ENCODE data around the gene CLIC4.
"Not testable (repeated sequence)": the region's sequence is repeated elsewhere in the genome, so short reads cannot be mapped to it uniquely, and the experiment has no call there.

Gene CLIC4

DNA sequence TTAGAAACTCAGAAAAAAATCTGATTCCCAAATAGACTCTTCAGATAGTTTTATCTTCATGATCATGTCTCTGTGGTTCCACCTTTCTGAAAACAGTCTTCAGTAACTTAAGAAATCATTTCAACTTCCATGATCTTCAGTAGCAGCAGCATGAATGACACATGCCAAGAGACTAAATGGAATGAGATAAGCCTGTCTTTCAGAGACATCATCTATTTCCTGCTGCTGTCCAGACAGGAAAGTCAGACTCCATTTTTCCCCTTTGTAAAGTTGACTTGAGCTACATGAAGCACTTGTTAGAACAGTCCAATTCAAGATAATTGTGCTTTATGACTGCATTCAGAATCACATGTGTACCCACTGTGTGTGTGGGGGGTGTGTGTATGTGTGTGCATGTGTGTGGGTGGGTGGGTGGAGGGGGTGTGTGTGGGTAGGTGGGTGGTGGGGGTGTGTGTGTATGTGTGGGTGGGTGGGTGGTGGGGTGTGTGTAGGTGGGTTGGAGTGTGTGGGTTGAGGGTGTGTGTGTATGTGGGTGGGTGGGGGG lies 58.8 kb downstream of the CLIC4 start:
- Histone ChIP-seq H3K36me3 (ENCODE audit: control insufficient read depth, insufficient read depth, low read length) (no peaks in the 10 kb centered on the region), H3K4me3 (replicated peaks; ENCODE audit: low read depth, low read length) (no peak overlapping the region), H3K27me3 (replicated peaks; ENCODE audit: control insufficient read depth, insufficient read depth, low read length) (no peaks in the 10 kb centered on the region)
- TF ChIP-seq, protein P1, sequence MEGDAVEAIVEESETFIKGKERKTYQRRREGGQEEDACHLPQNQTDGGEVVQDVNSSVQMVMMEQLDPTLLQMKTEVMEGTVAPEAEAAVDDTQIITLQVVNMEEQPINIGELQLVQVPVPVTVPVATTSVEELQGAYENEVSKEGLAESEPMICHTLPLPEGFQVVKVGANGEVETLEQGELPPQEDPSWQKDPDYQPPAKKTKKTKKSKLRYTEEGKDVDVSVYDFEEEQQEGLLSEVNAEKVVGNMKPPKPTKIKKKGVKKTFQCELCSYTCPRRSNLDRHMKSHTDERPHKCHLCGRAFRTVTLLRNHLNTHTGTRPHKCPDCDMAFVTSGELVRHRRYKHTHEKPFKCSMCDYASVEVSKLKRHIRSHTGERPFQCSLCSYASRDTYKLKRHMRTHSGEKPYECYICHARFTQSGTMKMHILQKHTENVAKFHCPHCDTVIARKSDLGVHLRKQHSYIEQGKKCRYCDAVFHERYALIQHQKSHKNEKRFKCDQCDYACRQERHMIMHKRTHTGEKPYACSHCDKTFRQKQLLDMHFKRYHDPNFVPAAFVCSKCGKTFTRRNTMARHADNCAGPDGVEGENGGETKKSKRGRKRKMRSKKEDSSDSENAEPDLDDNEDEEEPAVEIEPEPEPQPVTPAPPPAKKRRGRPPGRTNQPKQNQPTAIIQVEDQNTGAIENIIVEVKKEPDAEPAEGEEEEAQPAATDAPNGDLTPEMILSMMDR (IDR thresholded peaks at IDR 0.05; ENCODE audit: insufficient read depth, low read length, poor library complexity, severe bottlenecking) = no peak
- no peak for DNase-seq (ENCODE audit: extremely low read depth, insufficient read length)

DNA sequence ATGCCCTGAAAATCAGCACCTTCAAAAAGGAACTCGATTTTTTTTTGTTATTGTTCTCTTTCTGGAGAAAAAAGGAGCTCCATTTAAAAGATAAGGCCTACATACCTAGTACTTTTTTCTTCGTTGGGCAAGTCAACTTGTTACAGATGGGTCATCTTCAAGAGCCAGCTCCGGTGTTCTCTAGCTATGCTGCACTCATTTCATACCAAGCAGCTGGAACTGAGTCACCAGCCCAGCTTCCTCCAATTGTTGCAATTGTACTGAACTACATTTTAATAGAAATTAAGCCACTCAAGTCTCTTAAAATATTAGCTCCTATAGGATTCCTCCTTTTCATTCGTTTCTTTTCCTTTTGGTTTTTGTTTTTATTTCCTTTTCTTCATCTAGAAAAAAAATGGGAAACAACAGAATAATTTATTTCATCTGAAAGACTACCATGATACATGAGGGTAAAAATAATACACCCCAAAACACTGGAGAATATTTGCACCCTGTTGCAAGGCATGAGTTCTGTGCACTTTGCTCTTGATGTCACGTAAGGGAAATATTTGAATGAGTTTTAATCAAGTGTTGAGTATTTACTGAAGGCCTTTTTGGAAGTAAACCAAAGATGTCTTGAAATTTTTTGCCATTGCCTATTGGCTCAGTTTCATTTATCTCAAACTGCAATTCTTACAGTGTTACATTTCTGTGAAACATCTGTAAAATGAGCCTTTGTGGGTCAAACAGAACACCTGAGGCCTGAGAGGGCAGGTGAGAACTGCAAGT lies 60.5 kb downstream of the CLIC4 start:
- TF ChIP-seq, protein P1 (IDR thresholded peaks at IDR 0.05; ENCODE audit: insufficient read depth, low read length, poor library complexity, severe bottlenecking) = no peak
- Histone ChIP-seq H3K27me3 (replicated peaks; ENCODE audit: control insufficient read depth, insufficient read depth, low read length) (no peaks in the 10 kb centered on the region), H3K36me3 (ENCODE audit: control insufficient read depth, insufficient read depth, low read length) (no peaks in the 10 kb centered on the region), H3K4me3 (replicated peaks; ENCODE audit: low read depth, low read length) (no peak overlapping the region)
- DNase-seq (ENCODE audit: extremely low read depth, insufficient read length) = no peak

DNA sequence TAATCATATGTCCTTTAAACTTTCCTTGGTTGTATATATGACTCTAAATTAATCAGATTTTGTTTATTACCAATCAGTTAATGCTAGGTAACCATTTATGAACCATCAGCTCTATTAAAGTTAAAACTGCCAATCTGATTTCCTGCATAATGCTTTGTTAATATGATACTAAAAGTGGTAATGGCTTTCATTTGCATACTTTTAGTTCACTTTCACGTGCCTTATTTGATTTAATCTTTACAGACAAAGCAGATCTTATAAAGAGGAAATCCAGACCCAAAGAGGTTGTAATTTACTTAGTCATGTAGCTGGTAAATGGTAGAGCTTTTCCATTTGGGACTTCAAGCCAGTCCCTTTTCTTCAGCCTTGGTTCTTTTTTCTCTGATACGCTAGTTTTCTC lies 61.3 kb downstream of the CLIC4 start:
- Histone ChIP-seq H3K36me3 (ENCODE audit: control insufficient read depth, insufficient read depth, low read length) (no peaks in the 10 kb centered on the region), H3K27me3 (replicated peaks; ENCODE audit: control insufficient read depth, insufficient read depth, low read length) (no peaks in the 10 kb centered on the region), H3K4me3 (replicated peaks; ENCODE audit: low read depth, low read length) (no peak overlapping the region)
- TF ChIP-seq, protein P1 (IDR thresholded peaks at IDR 0.05; ENCODE audit: insufficient read depth, low read length, poor library complexity, severe bottlenecking) = no peak
- DNase-seq (ENCODE audit: extremely low read depth, insufficient read length) = no peak

DNA sequence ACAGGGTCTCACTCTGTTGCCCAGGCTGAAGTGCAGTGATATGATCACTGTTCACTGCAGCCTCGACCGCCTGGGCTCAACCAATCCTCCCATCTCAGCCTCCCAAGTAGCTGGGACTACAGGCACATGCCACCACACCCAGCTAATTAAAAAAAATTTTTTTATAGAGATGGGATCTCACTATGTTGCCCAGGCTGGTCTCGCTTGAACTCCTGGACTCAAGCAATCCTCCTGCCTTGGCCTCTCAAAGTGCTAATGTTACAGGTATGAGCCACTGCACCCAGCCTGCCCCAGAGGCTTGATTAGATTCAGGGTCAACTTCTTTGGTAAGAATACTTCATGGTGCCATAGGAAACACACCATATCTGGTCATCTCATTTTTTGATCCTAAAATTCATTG lies 66.2 kb downstream of the CLIC4 start:
- not testable (repeated sequence) for H3K4me3 ChIP-seq (replicated peaks; ENCODE audit: low read depth, low read length); H3K36me3 ChIP-seq (ENCODE audit: control insufficient read depth, insufficient read depth, low read length); H3K27me3 ChIP-seq (replicated peaks; ENCODE audit: control insufficient read depth, insufficient read depth, low read length); DNase-seq (ENCODE audit: extremely low read depth, insufficient read length)

DNA sequence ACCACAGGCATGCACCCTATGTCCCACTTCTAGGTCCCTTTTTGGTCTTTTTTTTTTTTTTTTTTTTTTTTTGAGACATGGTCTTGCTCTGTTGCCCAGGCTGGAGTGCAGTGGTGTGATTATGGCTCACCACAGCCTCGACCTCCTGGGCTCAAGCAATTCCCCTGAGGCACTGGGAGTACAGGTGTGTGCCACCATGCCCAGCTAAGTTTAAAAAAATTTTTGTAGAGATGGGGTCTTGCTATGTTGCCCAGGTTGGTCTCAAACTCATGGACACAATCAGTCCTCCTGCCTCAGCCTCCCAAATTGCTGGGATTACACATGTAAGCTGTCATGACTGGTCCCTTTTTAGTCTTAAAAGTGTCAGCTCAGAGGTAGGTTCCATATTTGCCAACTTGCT lies 75.0 kb downstream of the CLIC4 start:
- not testable (repeated sequence) for H3K4me3 ChIP-seq (replicated peaks; ENCODE audit: low read depth, low read length); H3K36me3 ChIP-seq (ENCODE audit: control insufficient read depth, insufficient read depth, low read length); DNase-seq (ENCODE audit: extremely low read depth, insufficient read length); H3K27me3 ChIP-seq (replicated peaks; ENCODE audit: control insufficient read depth, insufficient read depth, low read length)

DNA sequence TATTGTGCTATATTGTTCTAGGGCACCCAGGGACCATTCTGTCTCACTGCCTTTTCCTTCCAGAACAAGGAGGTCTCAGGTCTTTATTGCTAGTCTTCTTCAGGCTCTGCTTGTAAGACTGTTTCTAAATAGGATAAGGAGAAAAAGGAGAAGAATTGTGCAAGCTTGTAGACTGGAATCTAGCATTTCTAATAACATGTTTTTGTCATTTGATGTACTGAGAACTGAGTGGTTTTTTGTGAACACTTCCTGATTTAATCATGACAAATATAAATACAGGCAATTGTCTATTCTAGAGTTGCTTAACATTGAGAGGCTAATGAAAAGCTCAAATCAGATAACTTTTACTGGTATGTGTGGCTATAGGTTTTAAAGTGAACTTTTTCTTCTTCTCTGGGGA lies 77.6 kb downstream of the CLIC4 start:
- H3K4me3 ChIP-seq (replicated peaks; ENCODE audit: low read depth, low read length) = no peak overlapping the region
- no peaks in the 10 kb centered on the region for H3K27me3 ChIP-seq (replicated peaks; ENCODE audit: control insufficient read depth, insufficient read depth, low read length)
- no peak for DNase-seq (ENCODE audit: extremely low read depth, insufficient read length)
- H3K36me3 ChIP-seq (ENCODE audit: control insufficient read depth, insufficient read depth, low read length) = no peaks in the 10 kb centered on the region; the same call in 1 of the 2 replicates
- TF ChIP-seq, protein P1 (IDR thresholded peaks at IDR 0.05; ENCODE audit: insufficient read depth, low read length, poor library complexity, severe bottlenecking) = no peak

DNA sequence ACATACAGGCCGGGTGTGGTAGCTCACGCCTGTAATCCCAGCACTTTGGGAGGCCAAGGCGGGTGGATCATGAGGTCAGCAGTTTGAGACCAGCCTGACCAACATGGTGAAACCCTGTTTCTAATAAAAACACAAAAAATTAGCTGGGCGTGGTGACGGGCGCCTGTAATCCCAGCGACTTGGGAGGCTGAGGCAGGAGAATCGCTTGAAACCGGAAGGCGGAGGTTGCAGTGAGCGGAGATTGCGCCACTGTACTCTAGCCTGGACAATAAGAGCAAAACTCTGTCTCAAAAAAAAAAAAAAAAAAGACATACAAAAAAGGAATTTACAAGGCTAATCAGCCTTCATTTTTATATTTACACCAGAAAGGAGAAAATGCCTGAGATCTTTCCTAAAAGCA lies 78.2 kb downstream of the CLIC4 start:
- H3K27me3 ChIP-seq (replicated peaks; ENCODE audit: control insufficient read depth, insufficient read depth, low read length); H3K36me3 ChIP-seq (ENCODE audit: control insufficient read depth, insufficient read depth, low read length): not testable (repeated sequence)

More for the DNA sequence above, 78.2 kb downstream of the CLIC4 start:
- not testable (repeated sequence) for H3K4me3 ChIP-seq (replicated peaks; ENCODE audit: low read depth, low read length); DNase-seq (ENCODE audit: extremely low read depth, insufficient read length)

Data from GM06990 (cell line).